Rectal smooth muscle tissue (tissue), 1 donor: ENCODE results near the gene ACAP2.
"Not testable (repeated sequence)": the region's sequence is repeated elsewhere in the genome, so short reads cannot be mapped to it uniquely, and the experiment has no call there.

Source experiments
- H3K27ac ChIP-seq: one replicate; pipeline ENCODE4 v1.7.0; 2013; ENCODE audit warnings: low read depth, low read length, inconsistent platforms
- H3K27me3 ChIP-seq: one replicate; pipeline ENCODE4 v1.7.0; 2013; ENCODE audit warnings: low read length; ENCODE audit not compliant: control insufficient read depth, insufficient read depth
- H3K36me3 ChIP-seq: one replicate; pipeline ENCODE4 v1.7.0; 2013; ENCODE audit warnings: low read length; ENCODE audit not compliant: control insufficient read depth, insufficient read depth
- H3K4me1 ChIP-seq: one replicate; pipeline ENCODE4 v1.7.0; 2013; ENCODE audit warnings: low read length; ENCODE audit not compliant: control insufficient read depth, insufficient read depth
- H3K4me3 ChIP-seq: one replicate; pipeline ENCODE4 v1.7.0; 2013; ENCODE audit warnings: low read length
- H3K9ac ChIP-seq: one replicate; pipeline ENCODE4 v1.7.0; 2013; ENCODE audit warnings: low read length

Gene ACAP2

GRCh38 chr3:195297446-195297845, 145.4 kb downstream of the ACAP2 start:
- no peak overlapping the region for H3K4me3 ChIP-seq
- H3K27me3 ChIP-seq, result no peaks in the 10 kb centered on the region
- H3K9ac ChIP-seq, result no peak overlapping the region
- no peak overlapping the region for H3K27ac ChIP-seq
- no peaks in the 10 kb centered on the region for H3K4me1 ChIP-seq
- H3K36me3 ChIP-seq, result peaks cover 10% of the 10 kb centered on the region

- H3K27ac ChIP-seq, result no peak overlapping the region
- H3K4me1 ChIP-seq, result no peaks in the 10 kb centered on the region
- no peaks in the 10 kb centered on the region for H3K27me3 ChIP-seq
- no peak overlapping the region for H3K9ac ChIP-seq
- H3K36me3 ChIP-seq, result peaks cover 8% of the 10 kb centered on the region
- no peak overlapping the region for H3K4me3 ChIP-seq
These were observed 146.2 kb downstream of the ACAP2 start for GRCh38 chr3:195296662-195297061.

- Histone ChIP-seq H3K36me3 (peaks cover 14% of the 10 kb centered on the region), H3K27me3 (no peaks in the 10 kb centered on the region), H3K9ac (no peak overlapping the region), H3K4me3 (no peak overlapping the region), H3K27ac (no peak overlapping the region), H3K4me1 (no peaks in the 10 kb centered on the region)
These were observed 151.7 kb downstream of the ACAP2 start for GRCh38 chr3:195291121-195291520.

GRCh38 chr3:195290643-195291042, 152.2 kb downstream of the ACAP2 start:
- H3K27ac ChIP-seq, H3K27me3 ChIP-seq, H3K4me3 ChIP-seq, H3K4me1 ChIP-seq, H3K9ac ChIP-seq: not testable (repeated sequence)
- peaks cover 14% of the 10 kb centered on the region for H3K36me3 ChIP-seq

- Histone ChIP-seq H3K4me1 (no peaks in the 10 kb centered on the region), H3K27me3 (no peaks in the 10 kb centered on the region), H3K9ac (no peak overlapping the region), H3K27ac (no peak overlapping the region), H3K36me3 (peaks cover 11% of the 10 kb centered on the region), H3K4me3 (no peak overlapping the region)
These were observed 156.5 kb downstream of the ACAP2 start for GRCh38 chr3:195286115-195286872.

GRCh38 chr3:195285372-195285771, 157.4 kb downstream of the ACAP2 start:
- Histone ChIP-seq H3K36me3 (peaks cover 11% of the 10 kb centered on the region), H3K27ac (no peak overlapping the region), H3K27me3 (no peaks in the 10 kb centered on the region), H3K4me3 (no peak overlapping the region), H3K9ac (no peak overlapping the region), H3K4me1 (no peaks in the 10 kb centered on the region)

- no peak overlapping the region for H3K27ac ChIP-seq
- no peaks in the 10 kb centered on the region for H3K27me3 ChIP-seq
- H3K36me3 ChIP-seq, result peaks cover 11% of the 10 kb centered on the region
- H3K9ac ChIP-seq, result no peak overlapping the region
- no peak overlapping the region for H3K4me3 ChIP-seq
- no peaks in the 10 kb centered on the region for H3K4me1 ChIP-seq
These were observed 158.0 kb downstream of the ACAP2 start for GRCh38 chr3:195284842-195285241.

- H3K4me1 ChIP-seq, result no peaks in the 10 kb centered on the region
- H3K4me3 ChIP-seq, result no peak overlapping the region
- no peaks in the 10 kb centered on the region for H3K27me3 ChIP-seq
- H3K36me3 ChIP-seq, result peaks cover 6% of the 10 kb centered on the region
- H3K27ac ChIP-seq, result no peak overlapping the region
- H3K9ac ChIP-seq, result no peak overlapping the region
These were observed 159.9 kb downstream of the ACAP2 start for GRCh38 chr3:195282961-195283360.

GRCh38 chr3:195274259-195274966, 168.4 kb downstream of the ACAP2 start:
- no peaks in the 10 kb centered on the region for H3K27me3 ChIP-seq
- H3K36me3 ChIP-seq, result no peaks in the 10 kb centered on the region
- H3K9ac ChIP-seq, result no peak overlapping the region
- H3K27ac ChIP-seq, result no peak overlapping the region
- peaks cover 14% of the 10 kb centered on the region for H3K4me1 ChIP-seq
- no peak overlapping the region for H3K4me3 ChIP-seq

GRCh38 chr3:195271410-195272243, 171.2 kb downstream of the ACAP2 start:
- peaks cover 20% of the 10 kb centered on the region for H3K4me1 ChIP-seq
- H3K36me3 ChIP-seq, result no peaks in the 10 kb centered on the region
- H3K9ac ChIP-seq, result no peak overlapping the region
- H3K27me3 ChIP-seq, result no peaks in the 10 kb centered on the region
- peak overlapping the region; percentile 87 for H3K4me3 ChIP-seq
- peak overlapping the region; percentile 80 for H3K27ac ChIP-seq

- no peaks in the 10 kb centered on the region for H3K36me3 ChIP-seq
- H3K27ac ChIP-seq, result peak within 1 kb of the TSS; percentile 80
- peaks cover 20% of the 10 kb centered on the region for H3K4me1 ChIP-seq
- H3K9ac ChIP-seq, result peak within 1 kb of the TSS; percentile 62
- no peaks in the 10 kb centered on the region for H3K27me3 ChIP-seq
- peak within 1 kb of the TSS; percentile 87 for H3K4me3 ChIP-seq
These were observed 171.9 kb downstream of the ACAP2 start, which contains the start of gene XXYLT1 for GRCh38 chr3:195270817-195271409. Gene XXYLT1, minus strand, starts transcription at chr3:195271159. Its CDS starts 101 bp downstream, at chr3:195271058.
